ENCODE results near the gene HTR2C.
A peak's percentile ranks its signal among the peaks of the same experiment; 100 is the strongest.

DNA sequence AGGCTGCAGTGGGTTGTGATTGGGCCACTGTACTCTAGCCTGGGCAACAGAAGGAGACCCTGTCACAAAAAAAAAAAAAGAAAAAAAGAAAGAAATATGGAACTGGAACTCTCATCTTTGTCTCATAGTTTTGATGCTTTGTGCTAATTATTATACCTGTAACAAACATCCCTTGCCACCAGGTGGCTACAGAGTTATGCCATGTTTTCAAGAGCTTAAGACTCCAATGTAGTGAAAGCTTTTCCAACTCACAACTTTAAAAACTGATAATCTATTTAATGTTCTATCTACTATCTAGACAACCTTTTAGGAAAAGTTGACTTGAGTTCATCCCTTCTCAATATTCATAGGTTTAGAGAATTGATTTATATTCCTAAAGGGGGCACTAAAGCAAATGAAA is 42.4 kb downstream of the HTR2C start:
- TF ChIP-seq POLR2A (IDR thresholded peaks at IDR 0.05): no peak
- TF ChIP-seq, protein P1, sequence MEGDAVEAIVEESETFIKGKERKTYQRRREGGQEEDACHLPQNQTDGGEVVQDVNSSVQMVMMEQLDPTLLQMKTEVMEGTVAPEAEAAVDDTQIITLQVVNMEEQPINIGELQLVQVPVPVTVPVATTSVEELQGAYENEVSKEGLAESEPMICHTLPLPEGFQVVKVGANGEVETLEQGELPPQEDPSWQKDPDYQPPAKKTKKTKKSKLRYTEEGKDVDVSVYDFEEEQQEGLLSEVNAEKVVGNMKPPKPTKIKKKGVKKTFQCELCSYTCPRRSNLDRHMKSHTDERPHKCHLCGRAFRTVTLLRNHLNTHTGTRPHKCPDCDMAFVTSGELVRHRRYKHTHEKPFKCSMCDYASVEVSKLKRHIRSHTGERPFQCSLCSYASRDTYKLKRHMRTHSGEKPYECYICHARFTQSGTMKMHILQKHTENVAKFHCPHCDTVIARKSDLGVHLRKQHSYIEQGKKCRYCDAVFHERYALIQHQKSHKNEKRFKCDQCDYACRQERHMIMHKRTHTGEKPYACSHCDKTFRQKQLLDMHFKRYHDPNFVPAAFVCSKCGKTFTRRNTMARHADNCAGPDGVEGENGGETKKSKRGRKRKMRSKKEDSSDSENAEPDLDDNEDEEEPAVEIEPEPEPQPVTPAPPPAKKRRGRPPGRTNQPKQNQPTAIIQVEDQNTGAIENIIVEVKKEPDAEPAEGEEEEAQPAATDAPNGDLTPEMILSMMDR (IDR thresholded peaks at IDR 0.05): peak in 4 of 6 experiments; percentile 13 to 39 (median 34)
